Measurements from ENCODE around the gene OR2J1.
"Not testable (repeated sequence)": the region's sequence is repeated elsewhere in the genome, so short reads cannot be mapped to it uniquely, and the experiment has no call there.

OR2J1 gene

DNA sequence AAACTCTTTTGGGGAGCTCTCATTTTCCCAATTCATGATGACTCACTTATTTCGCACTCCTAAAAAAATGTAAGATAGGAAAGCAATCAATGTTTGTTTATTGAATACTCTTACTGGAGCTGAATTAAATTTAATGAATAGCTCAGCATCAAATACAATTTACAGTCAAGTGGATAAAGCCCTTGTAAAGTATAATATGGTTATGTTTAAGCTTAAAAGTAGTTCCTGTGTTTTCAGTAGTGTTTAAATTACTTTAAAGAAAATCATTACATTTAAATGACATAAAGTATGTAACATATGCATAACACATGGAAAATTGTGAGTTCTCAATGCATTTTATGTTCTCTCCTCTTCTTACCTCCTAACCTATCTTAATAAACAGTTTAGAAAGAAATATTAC, 12.1 kb upstream of the OR2J1 start, which contains the start of gene OR2B3:
OR2B3 (minus strand) TSS at position 101 of the 400 bp plus-strand sequence; CDS start at position 36, 65 bp downstream.
- no peak within 1 kb of the TSS for H3K4me3 ChIP-seq (ENCODE audit: low read depth, low read length)
- DNase-seq (ENCODE audit: low read depth), result no peak
- TF ChIP-seq, protein P1, sequence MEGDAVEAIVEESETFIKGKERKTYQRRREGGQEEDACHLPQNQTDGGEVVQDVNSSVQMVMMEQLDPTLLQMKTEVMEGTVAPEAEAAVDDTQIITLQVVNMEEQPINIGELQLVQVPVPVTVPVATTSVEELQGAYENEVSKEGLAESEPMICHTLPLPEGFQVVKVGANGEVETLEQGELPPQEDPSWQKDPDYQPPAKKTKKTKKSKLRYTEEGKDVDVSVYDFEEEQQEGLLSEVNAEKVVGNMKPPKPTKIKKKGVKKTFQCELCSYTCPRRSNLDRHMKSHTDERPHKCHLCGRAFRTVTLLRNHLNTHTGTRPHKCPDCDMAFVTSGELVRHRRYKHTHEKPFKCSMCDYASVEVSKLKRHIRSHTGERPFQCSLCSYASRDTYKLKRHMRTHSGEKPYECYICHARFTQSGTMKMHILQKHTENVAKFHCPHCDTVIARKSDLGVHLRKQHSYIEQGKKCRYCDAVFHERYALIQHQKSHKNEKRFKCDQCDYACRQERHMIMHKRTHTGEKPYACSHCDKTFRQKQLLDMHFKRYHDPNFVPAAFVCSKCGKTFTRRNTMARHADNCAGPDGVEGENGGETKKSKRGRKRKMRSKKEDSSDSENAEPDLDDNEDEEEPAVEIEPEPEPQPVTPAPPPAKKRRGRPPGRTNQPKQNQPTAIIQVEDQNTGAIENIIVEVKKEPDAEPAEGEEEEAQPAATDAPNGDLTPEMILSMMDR (IDR thresholded peaks at IDR 0.05; ENCODE audit: insufficient read depth, low read depth, low read length, missing control alignments), result no peak

DNA sequence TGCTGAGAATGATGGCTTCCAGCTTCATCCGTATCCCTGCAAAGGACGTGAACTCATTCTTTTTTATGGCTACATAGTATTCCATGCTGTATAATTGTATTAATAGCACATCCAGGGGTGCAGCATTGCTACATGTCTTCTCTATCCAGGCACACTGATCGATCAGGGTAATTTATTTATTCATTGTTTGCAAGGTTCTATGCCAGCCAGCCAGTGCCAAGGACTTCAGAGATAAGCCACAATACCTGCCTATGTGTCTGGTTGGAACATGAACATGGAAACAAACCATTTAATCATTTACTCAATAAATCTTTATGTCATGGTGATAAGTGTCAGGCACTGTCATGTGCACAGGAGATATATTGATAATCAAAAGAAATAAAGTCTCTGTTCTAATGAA, 6.3 kb upstream of the OR2J1 start:
- TF ChIP-seq, protein P1 (IDR thresholded peaks at IDR 0.05; ENCODE audit: insufficient read depth, low read depth, low read length, missing control alignments), result no peak
- no peak overlapping the region for H3K4me3 ChIP-seq (ENCODE audit: low read depth, low read length)
- DNase-seq (ENCODE audit: low read depth), result no peak

DNA sequence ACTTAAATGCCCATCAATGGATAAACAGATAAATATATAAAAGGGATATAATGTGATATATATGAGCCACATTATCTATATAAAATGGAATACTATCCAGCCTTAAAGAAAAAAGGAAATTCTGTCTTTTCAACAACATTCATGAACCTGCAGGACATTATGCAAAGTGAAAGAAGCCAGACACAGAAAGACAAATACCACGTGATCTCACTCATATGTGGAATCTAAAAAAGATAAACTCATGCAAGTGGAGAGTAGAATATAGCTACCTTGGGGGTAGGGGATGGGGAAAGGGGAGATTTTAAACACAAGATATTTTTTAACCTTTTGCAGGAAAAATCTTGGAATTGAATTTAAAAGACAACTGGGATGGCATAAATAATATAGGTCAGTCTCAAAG, 1.5 kb upstream of the OR2J1 start:
- H3K4me3 ChIP-seq (ENCODE audit: low read depth, low read length), result no peak overlapping the region
- DNase-seq (ENCODE audit: low read depth), result no peak
- TF ChIP-seq, protein P1 (IDR thresholded peaks at IDR 0.05; ENCODE audit: insufficient read depth, low read depth, low read length, missing control alignments), result no peak

DNA sequence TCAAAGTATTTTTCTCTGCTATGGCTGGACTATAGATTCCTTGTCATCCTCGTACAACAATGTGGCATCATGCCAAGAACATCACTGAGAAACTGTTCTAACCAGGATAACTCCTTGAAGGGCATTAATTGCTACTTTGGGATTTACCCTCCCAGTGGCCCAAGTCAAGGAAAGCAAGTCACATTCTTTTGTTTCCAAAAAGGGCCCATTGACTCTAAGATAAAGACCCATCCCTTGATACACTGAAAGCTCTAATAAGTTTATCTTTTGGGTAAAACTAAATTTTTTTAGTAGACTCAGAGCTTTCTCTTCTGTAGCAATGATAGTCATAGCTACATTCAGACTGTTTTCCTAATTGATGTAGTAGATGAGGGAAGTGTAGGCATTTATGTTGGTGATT, 8.5 kb downstream of the OR2J1 start, which contains the start of gene OR2J3:
OR2J3 (plus strand) TSS at position 301 of the 400 bp plus-strand sequence. CDS start 3,833 bp downstream, outside the sequence.
- TF ChIP-seq, protein P1 (IDR thresholded peaks at IDR 0.05; ENCODE audit: insufficient read depth, low read depth, low read length, missing control alignments), result no peak
- H3K4me3 ChIP-seq (ENCODE audit: low read depth, low read length), result no peak within 1 kb of the TSS
- DNase-seq (ENCODE audit: low read depth), result no peak

DNA sequence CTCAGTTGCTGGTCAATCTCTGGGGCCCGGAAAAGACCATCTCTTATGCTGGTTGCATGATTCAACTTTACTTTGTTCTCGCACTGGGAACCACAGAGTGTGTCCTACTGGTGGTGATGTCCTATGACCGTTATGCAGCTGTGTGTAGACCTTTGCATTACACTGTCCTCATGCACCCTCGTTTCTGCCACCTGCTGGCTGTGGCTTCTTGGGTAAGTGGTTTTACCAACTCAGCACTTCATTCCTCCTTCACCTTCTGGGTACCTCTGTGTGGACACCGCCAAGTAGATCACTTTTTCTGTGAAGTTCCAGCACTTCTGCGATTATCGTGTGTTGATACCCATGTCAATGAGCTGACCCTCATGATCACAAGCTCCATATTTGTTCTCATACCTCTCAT, 12.8 kb downstream of the OR2J1 start:
- H3K4me3 ChIP-seq (ENCODE audit: low read depth, low read length), result no peak overlapping the region
- peak; percentile 5 for DNase-seq (ENCODE audit: low read depth)
- TF ChIP-seq, protein P1 (IDR thresholded peaks at IDR 0.05; ENCODE audit: insufficient read depth, low read depth, low read length, missing control alignments), result no peak

DNA sequence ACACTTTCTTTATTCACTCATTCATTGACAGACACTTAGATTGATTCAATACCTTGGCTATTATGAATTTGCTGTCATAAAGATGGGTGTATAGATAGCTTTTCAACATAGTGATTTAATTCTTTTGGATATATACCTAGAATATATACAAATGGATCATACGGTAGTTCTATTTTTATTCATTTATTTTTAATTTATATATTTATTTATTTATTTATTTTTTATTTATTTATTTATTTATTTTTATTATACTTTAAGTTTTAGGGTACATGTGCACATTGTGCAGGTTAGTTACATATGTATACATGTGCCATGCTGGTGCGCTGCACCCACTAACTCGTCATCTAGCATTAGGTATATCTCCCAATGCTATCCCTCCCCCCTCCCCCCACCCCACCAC, 15.7 kb downstream of the OR2J1 start:
- not testable (repeated sequence) for DNase-seq (ENCODE audit: low read depth)

DNA sequence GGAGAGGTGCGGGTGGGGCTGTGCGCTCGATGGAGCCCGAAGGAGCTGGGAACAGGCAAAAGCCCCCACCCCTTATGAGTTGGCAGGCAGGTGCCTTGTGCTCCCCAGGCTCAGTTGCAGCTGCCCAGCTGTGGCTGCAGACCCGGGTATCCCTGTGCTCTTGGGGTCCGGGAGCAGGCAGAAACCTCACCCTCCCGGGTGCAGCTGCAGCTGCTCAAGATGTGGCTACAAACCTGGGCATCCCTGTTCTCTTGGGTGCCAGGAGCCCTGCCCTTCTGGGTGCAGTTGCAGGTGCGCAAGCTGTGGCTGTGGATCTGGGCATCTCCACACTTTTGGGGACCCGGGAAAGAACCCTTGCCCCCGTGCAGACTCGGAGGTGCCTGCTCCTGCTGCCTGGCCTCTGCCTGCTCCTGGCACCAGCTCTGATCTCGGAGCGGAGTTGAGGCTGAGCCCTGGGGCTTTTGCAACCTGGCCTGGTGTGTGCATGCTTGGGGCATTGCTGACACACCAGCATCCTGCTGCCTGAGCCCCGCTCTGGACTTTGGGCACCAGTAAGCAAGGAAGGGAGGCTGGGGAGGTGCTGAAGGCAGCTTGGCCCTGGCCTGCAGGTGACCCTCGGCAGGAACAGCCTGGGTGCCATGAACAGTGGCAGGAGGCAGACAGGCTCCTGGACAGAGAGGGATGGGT, 30.2 kb downstream of the OR2J1 start:
- DNase-seq (ENCODE audit: low read depth), result no peak
- TF ChIP-seq, protein P1 (IDR thresholded peaks at IDR 0.05; ENCODE audit: insufficient read depth, low read depth, low read length, missing control alignments), result no peak
- H3K4me3 ChIP-seq (ENCODE audit: low read depth, low read length), result no peak overlapping the region

More for the DNA sequence above, 15.7 kb downstream of the OR2J1 start:
- H3K4me3 ChIP-seq (ENCODE audit: low read depth, low read length), result not testable (repeated sequence)

All from GM12865 (cell line).